Stimulated activated CD8-positive, alpha-beta memory T cell treated with anti-CD3 and anti-CD28 coated beads, Interleukin-15, amount 100 ng/mL, for 48 hours (primary cell): Measurements from ENCODE around the gene TLE1.

Experiments used
- DNase-seq, 2 donors: peaks; one replicate each; pipeline ENCODE4 v3.0.0-alpha.2; 2020; ENCODE audit warnings: low read depth in 2 of 2

The TLE1 gene

DNA sequence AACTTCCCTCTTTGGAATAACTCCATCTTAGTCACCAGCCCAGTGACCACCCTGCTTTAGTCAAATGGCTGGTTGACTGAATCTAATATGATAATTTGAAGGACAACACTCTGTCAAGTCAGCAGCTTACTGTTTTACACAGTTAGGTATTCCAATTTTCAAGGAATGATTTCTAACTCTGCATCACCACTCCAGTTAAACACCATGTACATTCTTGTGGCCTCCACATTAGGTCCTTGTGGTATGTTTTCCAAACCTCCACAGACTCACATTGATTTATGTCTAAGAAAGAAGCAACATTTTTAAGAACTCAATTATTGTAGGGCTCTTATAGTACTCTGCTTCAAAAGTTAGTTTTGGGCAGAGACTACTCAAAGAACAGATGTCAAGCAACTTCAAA, 110.7 kb downstream of the TLE1 start:
- no peak for DNase-seq

DNA sequence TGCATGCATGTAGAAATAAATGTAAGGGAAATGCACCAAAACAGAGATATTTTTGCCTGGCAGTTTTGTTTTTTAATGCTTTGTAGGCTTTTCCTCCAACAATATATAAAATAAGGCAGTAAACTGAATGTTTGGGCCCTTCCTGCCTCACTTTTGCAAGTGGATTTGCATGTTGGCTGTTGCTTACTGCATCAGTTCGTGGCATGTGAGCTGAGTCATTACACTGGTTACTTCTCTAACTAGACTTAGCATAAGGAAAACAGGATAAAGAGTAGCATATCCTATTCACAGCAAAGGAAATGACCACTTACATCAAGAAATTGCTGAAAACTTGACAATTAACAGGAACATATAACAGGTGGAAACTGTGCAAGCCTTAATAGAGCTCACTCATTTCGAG, 113.4 kb downstream of the TLE1 start:
- no peak for DNase-seq

DNA sequence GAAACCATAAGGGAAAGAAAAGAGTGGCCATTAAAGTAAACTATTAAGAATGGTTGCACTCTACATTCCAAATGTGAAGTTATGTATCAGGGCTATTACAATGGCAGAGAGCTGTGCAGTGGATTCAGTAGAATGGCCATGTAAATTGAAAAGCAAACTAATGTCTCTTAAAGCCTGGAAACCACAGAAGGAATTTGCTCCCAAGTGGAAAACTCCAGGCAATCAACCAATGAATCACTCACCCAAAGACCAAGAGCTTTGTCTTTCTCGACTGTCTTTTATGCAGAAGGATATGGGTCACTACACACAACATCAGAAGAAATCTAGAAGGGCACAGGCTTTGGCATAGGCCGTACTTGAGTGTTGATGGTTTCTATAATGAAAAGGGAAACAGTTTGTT, 114.9 kb downstream of the TLE1 start:
- DNase-seq = no peak

DNA sequence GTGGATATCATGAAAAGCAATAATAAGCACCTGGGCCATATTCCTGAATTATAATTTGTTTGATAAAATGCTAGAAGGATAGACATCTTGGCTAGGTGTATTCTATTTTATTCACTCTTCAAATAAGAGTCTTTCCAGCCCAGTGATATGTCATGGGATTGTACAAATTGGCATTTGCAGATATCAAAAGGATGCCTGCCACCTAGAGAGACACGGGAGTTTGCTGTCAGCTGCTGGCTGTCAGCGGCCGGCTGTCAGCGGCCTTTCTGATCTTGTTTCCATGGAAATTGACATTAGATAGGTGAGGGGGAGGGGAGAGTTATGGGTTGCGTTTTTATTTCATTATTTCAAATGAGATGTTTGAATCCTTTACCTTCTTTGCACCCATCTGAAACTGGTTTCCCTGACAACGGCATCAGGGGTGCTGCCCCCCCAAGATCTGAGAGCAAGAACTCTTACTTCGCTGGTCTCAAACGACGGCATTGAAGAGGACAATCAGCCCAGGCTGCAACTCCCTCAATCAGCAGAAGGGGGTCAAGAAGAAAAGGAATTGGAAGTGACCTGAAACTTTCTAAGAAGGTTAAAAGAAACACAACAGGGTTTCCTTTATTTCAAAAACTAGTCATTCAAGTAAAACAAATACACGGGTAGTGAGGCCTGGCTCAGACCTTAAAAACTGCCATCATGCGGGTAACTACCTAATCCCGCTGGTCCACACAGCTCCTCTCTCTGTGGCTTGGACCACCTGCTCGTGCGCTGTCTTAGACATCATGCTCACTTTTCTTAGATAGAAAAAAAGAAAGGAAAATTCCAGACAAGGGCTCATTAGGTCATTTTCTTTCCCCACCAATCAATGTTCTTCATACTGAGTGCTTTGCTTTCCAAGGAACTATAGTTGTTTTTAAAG, 115.7 kb downstream of the TLE1 start:
- DNase-seq = no peak

DNA sequence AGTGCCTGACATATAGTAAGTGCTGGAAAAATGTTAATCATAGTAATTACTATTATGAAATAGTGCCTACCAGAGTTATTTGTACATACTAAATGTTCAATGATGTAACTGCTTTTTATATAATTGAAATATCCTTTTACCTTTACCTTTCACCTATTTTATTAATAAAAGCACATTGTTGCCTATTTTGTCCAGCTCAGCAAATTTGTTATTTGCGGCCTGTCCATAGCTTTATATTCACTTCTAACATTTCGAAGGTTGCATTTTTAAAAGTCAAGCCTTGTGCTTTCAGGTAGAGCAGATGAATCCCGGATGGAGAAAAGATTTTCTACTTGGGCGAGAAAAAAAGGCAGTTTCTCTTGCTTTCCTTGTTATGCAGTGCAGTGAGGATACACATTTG, 119.3 kb downstream of the TLE1 start:
- no peak for DNase-seq

DNA sequence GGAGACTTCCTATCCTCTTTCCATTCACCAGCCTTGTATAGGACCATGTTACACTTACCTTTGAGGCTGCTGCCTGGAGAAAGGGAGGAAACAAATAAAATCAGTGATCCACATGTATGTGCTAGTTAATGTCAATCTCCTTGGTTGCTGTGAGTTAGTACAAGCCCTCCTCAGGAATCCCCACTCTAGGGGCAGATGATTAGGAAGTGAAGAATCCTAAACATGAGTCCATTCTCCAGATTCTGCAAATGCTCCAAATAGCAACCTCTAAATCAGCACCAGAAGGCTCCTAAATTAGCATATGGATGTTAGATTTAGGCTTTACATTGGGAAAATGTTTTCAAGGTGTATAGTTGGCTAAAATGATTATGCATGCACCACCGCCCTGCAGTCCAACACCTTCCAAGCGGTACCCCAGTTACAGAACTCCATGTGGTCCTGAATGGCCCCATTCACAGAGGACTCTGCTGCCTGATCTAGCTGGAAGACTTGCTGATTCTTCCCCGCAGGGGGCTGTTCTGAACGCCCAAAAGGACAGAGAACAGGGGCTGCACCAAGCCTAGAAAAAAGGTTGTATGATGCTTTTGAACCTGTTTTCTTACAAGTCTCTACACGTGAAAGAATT, 123.2 kb downstream of the TLE1 start:
- no peak for DNase-seq

DNA sequence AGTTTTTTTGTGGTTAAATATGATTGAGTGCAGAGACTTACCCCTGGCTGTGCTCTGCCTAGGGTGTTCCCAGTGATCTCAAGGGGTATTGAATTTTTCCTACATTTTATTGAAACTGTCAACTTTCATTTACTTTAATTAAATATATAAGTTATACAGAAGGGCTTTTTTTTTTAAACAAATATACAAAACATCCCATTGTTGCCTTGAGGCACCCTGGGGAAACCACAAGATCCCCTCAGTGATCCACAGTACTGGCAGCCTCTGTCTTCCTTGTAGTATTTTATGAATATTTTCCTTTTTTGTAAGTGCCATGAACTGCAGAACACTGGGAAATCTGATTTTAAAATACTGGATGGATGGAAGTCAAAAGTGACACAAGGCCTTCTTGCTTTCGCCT, 123.7 kb downstream of the TLE1 start:
- DNase-seq = no peak

DNA sequence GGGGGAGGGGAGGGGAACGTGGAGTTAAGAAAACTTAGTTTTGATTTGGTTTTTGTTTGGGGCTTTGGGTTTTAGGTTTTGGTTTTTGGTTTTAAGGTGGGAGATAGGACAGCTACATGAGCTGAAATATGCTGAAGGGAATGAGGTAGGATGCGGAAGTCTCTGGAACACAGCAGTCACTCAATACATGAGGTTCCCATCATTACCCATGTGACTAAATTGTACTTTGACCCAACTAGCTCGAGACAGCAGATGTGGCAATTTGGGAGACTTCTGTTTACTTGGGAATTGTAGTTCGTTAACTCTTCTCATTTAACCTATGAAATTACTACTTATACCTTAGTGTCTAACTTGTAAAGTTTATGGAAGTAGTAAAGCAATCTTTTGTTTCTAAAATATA, 124.2 kb downstream of the TLE1 start:
- no peak for DNase-seq

DNA sequence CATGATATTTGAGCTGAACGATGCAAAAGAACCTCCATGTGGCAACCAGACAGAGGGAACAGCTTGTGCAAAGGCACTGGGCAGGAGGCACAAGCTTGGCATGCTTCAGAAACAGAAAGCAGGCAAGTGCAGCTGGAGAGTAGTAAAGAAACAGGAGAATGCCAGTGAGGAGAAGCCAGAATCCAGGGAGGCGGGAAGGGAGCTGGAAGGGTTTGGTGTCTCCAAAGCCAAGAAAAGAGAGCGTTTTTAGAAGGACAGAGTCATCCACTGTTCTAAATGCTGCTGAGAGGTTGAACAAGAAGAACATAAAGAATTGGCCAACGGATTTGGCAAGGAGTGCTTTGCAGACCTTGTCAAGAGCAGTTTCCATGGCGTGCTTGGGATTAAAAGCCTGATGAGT, 124.7 kb downstream of the TLE1 start:
- no peak for DNase-seq

DNA sequence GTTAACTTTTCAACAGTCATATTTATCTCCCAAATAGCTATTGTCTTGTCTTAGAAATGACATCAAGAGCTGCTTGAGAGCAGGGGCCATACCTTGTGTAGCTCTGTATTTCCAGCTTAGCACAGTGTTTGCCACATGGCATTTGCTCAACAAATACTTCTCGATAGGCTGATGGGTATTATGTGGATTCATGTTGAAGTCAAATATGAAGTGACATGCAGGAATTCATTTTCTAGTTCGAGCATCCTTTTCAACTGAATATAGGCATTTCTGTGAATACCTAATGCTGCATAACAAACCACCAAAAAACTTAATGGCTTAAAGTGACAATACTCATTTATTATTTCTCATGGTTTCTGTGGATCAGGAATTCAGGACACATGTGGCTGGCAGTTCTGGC, 125.6 kb downstream of the TLE1 start:
- no peak for DNase-seq

DNA sequence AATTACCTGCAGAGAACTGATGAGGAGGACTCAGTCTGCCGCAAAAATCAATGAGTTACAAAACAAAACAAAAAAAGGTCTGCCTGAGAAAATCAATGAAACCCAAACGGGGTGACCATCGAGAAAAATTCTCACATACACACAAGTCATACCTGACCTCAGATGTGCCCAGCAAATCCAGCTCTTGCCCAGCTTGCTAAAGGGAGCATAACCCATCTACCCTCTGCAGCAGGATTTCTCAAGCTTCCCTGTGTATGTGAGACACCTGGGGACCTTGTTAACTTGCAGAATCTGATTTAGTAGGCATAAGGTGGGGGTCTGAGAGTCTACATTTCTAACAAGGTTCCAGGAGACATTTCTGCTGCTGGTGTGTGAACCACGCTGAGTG, 126.3 kb downstream of the TLE1 start:
- no peak for DNase-seq

DNA sequence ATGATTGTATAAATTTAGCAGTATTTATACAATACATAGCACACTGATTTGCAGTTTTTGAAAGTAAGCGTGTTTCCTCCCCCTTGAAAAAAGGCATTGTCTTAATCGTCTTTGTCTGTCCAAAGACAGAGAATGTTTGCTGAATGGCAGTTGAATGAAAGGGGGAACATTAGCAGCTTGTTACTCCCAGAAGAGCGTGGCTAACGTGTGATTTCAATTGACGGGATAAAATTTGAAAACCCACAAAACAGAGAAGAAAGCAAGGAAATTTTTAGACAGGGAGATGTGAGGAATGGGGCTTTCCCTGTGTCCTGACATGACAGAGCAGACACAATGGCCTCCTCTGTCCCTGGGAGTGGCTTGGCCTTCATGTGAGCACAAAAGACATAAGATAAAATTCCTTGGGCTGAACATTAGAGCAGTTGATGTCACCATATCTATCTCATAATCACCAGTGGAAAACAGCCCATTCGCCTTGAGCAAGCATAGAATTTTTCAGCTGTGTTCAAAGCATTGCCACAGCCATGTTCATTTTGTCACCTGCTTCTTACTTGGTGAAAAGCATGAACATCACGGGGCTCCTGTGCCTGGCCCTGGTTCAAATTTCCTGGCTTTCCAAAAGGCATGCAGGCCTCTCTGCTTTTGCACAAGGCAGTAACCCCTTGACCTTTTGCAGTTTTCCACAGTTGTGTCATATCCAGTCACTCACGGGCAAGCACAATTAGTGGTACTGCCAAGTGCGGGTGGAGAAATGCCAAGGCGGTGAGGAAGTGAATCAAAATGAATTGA, 126.9 kb downstream of the TLE1 start:
- no peak for DNase-seq

DNA sequence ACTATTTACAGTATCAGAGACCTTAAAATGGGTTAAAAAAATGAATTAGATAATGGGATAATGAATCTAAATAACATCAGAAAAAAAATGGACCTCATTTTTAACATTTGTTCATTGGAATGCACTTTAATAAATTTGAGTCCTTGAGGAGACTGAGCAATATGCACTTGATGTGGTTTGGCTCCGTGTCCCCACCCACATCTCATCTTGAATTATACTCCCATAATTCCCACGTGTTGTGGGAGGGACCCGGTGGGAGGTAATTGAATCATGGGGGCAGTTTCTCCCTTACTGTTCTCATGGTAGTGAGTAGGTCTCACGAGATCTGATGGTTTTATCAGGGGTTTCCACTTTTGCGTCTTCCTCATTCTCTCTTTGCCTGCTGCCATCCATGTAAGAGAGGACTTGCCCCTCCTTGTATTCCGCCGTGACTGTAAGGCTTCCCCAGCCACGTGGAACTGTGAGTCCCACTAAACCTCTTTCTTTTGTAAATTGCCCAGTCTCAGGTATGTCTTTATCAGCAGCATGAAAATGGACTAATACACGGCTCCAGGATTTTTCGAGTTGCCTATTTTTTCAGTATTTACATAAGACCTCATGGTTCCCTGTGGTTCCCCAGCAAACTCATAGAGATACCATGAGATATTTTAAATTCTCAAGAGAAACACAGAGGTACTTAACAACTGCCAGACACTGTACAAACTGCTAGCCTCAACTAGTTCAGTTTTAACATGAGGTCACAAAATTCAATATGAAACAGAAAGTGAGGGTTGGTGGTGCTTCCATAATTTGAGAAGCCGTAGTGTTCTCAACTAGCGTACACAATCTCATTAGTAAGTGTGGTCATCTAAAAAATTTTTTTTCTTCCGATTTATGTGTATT, 128.3 kb downstream of the TLE1 start:
- no peak for DNase-seq

DNA sequence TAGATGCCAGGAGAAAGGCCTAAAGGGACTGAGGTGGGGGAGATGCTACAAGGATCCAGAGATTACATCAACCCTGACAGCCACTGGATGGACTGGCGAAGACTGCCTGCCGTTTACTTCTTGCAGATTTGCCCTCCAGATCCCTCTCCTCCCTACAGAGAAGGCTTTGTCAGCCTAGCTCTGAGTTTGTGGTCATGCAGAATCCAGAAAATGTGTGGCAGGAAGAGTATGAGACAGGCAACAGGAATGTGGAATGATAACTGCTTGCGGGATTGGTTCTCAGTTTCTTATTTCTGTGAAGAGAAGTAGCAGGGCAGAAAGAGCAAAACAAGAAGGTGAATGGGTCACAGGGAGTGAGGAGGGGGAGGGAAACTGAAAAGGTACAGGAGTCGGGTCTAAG, 129.6 kb downstream of the TLE1 start:
- no peak for DNase-seq

DNA sequence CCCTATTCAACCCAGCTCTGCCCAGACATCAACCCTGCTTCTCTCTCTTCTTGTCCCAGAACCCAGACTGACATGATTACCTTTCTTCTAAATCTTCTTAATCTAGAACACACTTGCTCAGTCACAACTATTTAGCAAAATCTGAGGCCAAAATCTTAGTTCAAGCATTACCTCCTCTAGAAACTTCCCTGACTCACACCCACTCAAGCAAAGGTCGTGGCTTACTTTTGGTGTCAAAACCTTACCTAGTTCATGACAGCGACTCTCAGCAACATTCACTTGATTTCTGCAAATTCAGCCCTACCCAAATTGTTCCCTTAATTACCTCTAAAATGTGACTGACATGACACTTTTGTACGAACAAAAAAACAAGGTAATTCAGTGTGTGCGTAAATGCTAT, 130.2 kb downstream of the TLE1 start:
- no peak for DNase-seq

DNA sequence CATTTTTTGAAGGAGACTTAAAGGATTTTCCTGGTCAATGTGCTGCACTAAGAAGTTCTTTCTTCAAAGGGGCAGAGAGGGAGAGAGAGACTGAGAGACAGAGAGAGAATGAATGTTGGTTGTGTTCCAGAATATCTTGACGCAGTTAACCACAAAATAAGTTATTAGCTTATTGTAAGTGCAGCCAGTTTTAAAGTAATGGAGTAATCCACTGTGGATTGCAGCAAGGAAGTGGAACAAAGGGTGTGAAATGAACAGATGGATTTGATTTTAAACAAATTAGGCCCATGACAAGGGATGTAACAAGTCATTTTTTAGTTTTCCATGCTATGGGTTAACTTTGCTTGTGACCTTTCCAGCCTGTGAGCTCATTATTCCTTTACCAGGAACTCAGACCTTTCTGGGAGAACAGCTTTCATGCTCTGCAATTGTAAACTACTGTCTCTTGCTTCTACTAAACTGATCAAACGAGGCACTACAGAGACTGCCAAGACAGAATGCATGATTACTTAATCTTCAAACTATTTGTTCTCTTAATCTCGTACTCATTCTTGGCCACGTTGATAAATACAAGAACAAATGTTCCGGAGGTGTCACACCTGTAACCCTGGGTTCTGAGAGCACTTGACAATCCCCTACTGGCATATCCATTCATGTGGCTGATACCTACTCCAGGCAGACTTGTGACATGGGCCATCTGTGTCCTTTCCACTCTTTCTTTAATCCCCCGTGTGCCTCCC, 131.1 kb downstream of the TLE1 start:
- DNase-seq = no peak

DNA sequence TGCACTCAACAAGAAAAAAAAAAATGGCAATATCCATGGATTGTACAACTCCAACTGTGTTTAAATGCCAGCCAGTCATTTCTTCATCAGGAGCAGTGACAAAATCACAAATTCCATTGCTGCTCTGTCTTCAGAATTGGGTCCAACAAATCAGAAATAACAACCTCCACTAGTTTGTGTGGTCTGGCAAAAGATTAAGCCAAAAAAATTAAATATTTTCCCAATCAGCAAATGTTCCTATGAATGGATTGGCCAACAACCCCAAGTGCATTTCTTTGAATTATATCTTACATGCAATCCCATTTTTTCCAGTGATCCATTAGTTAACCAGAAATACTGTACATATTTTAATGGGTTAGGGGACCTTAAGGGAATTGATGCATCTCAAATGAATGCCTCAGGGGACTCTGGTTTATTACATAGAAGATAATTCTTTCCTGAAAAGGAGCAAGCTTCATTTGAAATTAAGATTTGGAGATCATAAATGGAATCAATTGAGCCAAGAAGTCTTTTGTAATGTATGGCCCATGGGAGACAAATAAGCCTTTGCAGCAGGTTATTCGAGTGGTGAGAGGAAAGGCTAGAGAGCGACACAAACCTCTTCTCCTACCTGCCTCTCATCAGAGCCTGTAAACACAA, 131.8 kb downstream of the TLE1 start:
- DNase-seq = no peak

DNA sequence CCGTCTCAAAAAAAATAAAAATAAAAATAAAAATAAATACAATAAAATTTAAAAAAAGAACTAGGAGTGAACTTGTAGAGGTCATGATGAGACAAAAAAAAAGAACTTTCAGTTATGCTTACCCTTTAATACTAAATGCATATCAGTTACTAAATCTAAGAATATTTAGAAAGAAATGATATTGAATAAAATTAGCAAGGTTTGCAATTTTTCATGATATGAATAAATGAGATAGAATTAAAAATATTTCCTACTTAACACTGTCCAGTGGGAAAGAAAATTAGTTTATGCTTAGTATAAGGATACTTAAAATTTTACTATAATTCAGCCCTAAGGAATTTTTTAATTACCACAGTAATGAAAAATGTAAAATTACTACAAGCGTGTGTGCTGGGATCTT, 132.4 kb downstream of the TLE1 start:
- DNase-seq = no peak

DNA sequence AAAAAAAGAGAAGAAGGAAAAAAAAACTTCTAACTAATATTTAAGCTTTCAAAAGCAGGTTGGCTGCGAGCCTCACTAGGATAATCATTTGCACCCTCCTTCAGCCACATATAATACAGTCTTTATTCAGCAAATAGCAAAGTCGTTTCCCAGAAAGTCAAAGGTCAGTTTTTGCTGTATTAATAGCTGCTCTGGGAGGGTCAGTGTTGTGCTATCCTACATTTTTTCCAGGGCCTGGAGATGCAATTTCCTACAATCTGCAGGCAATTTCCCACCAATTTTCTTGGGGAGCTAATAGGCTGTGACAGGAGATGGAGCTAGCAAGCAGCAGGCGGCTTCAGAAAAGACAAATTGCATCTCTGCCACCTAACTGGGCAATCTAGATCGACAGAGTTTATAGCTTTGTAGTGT, 136.8 kb downstream of the TLE1 start:
- DNase-seq = no peak

DNA sequence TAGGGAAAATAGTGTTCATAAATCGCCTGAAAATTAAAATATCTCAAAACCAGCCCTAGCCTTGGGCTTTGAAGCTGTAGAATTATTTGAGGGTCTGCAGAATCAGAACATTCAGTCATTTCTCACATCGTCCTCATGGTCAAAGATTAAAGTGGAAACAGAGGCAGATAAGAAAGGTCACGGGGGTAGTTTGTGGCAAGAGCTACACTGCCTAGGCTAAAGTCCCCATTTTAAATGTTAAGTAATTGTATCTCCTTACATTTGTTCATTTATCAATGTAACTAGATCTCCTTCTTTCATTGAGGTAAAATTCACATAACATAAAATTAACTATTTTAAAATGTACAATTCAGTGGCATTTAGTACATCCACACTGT, 139.2 kb downstream of the TLE1 start:
- no peak for DNase-seq
